ENCODE measurements around the gene PKD1.

PKD1 gene

DNA sequence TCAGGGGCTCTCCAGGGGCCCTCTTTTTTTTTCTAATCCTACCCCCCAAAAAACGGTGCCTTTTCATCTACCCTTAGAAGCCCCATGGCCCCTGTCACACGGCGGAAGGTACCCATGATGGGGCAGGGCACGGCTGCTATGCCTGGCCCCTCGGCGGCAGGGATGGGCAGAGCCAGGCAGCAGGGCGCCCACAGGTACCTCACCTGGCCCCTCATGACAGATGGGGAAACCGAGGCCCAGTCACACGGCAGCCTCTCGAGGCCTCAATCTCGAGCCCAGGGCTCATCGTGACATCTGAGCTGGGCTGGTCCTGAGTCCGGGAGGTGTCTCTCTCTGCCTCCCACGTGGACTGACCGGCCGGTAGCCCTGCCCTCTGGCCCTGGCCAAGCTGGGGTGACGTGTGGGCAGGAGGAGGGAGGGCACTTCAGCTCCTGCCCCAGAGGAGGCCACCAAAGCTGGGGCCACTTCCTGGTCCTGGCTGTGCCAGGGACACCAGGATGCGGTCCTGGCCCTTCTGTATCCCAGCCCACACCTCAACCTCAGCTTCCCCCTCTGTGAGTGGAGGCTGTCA is 31.5 kb upstream of the PKD1 start:
- DNase-seq: no peak

DNA sequence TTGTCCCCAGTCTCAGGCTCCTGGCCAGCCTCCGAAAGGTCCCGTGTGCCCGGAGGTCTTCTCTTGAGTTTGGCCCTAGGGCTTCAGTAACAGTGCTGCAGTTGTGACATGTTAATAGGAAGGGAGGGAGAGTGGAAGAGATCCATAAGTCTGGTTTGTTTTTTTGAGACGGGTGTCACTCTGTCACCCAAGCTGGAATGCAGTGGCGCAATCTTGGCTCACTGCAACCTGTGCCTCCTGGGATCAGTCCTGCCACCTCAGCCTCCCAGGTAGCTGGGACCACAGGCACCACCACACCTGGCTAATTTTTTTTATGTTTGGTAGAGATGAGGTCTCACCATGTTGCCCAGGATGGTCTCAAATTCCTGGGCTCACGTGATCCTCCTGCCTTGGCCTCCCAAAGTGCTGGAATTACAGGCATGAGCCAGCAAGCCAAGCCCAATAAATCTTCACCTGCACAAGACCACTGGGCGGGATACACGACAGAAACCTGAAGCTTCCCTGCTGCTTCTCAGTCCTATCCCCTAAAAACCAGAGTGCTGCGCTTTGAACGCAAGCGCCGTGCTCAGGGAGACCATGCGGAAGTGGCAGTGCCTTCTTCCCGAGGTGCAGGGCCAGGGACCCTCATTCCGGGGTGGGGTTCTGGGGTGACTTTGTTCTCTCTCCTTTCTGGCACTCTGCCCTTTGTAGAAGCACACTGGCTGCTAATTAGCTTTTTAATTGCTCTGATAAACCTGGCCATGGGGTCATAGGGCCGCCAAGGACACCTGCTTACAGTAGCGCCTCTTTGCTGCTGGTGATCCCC is 30.8 kb upstream of the PKD1 start:
- DNase-seq: no peak

DNA sequence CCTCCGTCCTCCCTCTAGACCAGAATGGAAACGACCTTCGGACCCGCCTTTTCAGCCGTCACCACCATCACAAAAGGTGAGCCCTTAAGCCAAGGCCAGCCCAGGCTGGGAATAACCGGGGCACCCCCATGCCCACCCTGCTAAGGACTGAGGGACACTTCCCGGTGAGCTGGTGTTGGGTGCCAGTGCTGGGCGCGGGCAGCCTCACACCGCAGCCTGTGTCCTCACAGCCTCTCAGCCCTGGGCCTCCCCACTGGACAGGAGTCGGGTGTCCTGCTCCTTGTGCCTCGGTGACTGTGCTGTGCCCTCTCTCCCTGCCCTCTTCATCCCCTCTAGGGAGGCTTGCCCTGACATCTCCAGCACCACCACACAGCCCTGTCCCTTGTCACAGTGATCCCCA is 30.2 kb upstream of the PKD1 start:
- DNase-seq: no peak

DNA sequence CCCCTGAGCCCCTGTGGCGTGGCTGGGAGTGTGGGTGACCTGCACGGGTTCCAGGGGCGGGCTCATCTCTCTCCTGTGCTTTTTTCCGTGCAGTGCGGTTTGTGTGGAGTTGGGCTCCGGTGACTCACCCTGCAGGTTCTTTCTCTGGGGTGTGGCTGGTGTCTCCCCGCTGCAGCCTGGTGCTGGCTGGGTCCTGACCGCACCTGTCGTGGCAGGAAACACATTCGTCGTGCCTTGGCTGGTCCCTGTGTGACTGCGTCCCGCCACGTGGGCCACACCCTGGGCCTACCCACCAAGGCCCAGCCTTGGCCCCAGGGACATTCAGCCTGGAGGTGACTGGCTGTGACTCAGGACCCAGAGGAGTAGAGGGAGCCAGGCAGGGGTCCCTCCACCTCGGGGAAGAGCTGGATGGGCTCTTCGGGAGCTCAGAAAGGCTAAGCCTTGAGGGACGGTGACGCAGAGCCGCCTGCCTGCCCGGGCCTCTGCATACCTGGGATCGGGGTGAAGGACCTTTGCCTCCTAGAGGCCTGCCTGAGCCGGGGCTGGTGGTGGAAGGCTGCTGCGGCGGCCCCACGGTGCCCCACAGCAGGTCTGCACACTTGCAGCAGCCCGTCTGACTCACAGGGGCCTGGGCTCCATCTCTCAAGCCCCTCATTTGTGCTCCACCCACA is 27.6 kb upstream of the PKD1 start:
- no peak for DNase-seq

DNA sequence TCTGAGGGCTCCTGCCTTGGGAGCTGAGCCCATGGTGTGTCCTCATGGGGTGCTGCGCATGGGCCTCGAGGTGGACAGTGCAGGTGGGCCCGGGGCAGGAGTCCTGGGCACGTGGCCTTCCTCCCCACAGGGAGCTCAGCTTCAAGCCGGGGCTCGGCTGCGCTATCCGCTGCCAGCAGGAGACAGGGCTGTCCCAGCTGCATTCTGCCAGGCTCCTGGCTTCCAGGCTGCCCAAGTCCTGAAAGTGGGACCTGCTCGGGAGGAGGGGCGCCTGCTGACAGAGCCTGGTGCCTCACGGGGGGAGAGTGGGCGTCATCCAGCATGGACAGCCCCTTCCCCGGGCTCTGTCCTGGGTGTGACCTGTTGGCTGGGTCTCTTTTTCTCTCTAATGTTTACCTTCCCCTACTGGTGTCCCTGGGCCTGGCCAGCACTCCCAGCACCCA is 27.0 kb upstream of the PKD1 start:
- DNase-seq: no peak

DNA sequence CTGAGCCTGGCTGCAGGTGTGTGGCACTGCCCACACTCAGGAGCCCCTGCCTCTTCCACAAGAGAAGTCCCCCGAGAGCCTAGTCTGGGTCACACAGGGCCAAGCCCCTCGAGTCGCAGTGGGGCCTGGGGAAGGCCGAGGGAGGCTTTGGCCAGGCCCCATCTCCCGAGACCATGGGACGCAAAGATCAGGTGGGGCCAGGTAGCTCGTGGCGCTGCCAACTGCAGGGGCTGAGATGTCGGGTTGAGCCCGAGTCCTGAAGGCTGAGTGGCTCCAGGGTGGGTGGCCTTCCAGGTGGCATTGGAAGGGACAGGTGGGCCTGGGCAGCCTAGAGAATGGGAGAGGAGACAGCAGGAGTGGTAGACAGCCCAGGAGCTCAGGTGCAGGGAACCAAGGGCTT is 26.2 kb upstream of the PKD1 start:
- no peak for DNase-seq

DNA sequence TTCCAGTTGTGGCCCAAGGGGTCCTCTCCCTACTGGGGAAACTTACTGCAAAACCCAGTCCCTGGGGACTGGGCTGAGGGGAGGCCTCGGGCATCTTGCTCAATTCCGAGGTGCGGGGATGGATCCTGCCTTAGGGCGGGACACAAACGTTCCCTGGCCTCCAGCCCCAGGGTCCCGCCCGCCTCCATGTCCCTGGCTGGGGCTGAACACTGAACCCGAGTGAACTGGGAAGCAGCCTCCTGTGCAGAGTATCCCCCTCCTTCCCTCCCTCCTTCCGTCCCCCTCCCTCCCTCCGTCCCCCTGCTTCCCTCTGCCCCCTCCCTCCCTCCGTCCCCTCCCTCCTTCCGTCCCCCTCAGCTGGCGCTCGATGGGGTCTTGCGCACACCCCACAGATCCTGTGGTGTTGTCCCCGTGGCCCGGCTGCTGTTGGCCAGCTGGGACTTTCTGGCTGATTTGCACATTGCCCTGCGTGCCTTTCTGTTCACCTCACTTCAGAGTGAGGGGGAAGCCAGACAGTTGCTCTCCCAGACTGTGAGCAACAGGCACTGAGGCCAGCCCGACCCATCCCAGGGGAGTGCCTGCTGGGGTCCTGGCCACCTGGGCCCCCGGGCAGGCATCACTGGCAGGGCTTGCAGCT is 25.3 kb upstream of the PKD1 start:
- no peak for DNase-seq

DNA sequence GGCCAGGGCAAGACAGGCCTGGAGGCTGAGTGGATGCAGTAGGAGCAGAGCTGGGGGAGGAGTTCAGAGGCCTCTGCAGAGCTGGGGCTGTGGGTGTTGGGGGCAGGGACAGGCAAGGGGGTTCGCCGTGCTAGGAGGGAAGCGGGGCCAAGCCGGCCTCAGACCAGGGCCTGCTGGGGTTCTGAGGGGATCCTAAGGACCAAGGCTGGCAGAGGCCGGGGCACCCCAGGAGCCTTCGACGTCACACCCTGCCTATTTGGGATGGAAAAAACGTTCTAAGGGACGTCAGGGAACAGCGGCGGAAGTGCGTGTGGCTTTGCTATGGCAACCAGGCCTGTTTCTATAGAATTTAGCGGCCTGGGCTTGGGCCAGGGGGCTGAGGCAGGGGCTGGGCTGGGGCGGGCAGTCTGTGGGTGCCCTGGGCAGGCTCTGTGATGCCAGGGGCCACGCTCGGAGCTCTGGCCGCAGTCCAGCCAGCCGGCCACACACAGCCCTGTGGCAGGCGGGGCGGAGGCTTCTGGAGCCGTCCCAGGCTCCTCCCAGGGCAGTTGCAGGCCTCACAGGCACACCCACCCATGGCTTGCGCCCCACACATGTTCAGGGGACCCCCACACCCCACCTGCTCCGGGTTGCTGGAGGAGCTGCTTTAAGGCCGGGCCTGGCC is 23.6 kb upstream of the PKD1 start:
- no peak for DNase-seq

DNA sequence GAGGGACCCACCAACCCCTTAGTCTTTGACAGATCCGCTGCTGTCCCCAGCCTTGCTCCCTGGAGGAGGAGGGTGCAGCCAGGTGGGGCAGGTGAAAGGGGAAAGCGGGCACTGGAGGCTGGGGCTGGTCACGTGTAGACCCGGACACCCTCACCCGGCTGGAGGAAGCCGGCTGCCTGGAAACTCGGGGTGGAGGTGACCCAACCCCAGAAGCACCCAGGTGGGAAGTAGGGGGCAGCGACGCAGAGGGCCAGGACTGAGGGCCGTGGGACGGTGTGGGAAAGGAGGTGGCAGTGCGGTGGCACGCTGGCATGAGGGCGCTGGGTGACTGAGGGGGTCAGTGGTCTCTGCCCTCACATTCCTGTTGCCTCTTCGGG is 22.6 kb upstream of the PKD1 start:
- no peak for DNase-seq

DNA sequence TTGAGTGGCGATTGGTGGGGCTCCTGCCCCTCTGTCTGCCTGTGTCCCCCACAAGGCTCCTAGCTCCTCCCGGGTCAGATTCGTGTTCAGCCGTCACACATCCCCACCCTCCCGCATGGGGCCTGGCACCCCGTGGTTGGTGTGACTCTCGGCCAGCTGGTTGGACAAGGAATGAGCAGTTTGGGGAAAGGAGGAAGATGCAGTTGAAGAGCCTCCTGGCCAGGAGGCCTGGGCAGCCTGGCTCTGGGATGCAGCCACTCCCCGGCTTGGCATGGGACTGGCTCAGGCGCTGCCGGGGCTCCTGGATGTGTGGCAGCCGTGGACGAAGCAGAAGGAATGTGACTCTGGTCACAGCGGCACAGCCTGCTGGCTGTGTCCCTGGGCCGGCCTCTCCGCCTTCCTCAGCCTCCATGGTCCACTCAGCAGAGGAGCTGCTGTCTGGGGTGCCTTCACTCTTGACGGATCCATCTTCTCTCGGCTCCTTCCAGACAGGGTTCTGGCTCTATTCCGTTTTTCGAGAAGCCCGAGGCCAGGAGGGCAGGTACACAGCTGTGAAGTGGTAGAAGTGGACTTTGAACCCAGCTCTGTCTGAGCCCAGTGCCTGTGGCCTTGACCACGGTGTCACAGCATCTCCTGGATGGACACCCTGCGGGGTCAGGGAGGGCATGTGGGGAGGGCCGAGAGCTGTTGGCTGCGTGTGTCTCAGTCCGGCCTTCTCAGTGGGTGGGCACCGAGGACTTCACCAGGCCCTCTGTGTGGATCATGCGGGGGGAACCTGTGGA is 22.0 kb upstream of the PKD1 start:
- no peak for DNase-seq

DNA sequence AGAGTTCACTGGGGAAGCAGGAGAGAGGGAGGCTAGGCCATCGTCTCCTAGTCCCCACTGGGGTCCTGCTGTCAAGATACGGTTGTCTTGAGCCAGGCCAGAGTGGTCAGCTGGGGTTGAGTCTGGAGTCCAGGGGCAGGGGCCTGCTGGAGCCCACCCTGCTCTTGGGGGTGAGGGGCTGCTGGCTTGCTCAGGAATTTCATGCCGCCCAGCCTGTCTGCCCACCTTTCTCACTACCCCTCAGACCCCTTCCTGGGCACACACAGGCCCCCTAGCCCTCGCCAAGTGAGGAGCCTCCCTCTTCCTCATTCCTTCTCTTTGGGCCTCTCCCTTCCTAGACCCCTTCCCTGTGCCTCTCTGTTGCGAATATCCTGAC is 21.1 kb upstream of the PKD1 start:
- DNase-seq: no peak

DNA sequence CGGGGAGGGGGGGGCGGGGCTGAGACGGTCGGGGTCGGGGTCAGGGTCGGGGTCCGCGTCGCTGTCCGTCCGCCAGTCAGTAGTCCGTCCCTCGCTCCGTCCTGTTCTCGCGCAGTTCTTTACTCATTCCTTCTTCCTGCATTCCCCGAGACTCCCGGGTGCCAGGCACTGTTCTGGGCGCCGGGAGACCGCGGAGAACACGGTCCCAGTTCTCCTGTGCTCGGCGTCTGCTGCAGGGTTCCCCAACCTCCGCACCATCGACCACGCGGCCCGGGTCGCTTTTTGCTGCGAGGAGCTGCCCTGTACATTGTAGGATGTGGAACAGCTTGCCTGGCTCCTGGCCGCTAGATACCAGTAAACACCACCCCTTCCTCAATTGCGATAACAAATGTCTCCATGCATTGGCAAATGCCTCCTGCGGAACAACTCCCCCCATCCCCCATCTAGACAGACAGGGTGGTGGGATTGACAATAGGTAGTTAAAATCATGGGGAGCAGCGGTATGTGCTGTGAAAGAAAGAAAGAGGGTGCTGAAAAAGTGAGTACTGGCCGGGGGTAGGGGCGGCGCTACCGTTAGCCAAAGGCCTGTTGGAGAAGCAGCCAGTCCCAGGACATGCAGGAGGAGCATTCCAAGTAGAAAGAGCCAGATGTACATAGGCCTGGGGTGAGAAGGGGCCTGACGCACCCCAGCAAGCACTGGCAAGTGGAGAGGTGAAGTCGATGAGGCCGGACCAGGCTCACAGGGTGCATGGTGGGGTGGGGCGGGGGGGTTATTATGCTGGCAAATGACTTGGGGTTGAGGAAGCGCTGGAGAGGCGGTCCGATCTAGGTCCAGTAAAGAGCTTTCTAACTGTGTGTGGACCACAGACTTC is 20.5 kb upstream of the PKD1 start:
- no peak for DNase-seq

DNA sequence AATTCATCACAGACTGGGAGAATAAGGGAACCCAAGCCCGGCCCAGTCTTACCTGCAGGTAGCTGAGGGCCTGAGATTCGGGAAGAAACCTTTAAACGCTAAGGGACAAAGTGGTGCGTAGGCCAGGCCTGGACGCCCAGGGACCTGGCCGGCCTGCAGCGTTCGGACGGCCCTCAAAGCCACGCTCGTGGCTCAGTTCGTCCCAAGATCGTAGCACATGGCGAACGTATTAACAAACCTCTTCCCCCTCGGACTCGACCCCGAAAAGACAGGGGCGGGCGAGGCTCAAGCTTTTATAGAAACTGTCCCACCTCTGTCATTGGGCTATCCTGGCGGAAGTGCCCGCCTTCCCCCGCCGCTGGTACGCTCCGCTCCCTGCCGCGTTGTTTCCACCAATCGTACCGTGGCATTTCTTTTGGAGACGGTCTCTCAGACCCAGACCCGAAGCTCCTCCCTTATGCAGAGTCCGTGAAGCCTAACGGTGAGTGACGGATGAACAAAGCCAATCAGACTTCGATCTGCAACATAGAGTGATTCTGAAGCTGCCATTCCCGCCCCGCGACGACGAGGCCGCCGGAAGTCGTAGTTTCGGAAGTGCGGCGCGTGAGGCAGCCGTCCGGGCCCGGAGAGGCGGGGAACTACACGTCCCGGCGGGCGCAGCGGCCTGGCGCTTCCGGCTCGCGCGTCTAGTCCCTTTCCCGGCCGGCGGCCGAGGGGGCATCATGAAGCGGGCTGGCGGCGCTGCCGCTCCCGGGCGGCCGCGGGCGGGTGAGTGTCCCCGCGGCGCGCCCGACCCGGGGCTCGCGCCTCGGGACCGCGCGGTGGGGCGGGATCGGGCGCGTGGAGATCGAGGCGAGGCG is 19.6 kb upstream of the PKD1 start, which contains the start of gene TRAF7:
Gene TRAF7 (plus strand): TSS at position 692 of the 860 bp plus-strand sequence. CDS start 8,139 bp downstream, outside the sequence.
- DNase-seq: peak; percentile 99

DNA sequence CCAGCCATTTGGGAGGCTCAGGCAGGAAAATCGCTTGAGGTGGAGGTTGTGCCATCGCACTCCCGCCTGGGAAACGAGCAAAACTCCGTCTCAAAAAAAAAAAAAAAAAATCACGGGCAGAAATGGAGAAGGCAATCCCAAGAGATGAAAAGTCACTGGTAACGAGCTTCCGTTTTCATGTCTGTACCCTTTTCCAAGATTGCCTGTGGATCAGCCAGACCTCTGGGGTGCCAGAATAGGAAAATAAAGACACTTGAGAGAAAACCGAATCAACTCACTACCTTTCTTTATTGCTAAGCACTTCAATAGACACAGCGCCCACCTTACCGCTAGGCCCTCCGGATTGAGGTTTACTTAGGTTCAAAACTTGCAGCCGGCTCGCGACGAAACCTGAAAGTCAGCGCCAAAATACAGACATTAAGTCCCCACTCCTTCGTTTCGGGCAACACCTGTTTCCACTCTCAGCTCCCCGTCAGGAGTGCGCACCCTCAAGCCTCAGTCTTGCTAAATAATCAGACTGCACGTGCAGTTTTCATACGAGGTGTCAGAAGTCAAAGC is 18.9 kb upstream of the PKD1 start:
- DNase-seq: no peak

DNA sequence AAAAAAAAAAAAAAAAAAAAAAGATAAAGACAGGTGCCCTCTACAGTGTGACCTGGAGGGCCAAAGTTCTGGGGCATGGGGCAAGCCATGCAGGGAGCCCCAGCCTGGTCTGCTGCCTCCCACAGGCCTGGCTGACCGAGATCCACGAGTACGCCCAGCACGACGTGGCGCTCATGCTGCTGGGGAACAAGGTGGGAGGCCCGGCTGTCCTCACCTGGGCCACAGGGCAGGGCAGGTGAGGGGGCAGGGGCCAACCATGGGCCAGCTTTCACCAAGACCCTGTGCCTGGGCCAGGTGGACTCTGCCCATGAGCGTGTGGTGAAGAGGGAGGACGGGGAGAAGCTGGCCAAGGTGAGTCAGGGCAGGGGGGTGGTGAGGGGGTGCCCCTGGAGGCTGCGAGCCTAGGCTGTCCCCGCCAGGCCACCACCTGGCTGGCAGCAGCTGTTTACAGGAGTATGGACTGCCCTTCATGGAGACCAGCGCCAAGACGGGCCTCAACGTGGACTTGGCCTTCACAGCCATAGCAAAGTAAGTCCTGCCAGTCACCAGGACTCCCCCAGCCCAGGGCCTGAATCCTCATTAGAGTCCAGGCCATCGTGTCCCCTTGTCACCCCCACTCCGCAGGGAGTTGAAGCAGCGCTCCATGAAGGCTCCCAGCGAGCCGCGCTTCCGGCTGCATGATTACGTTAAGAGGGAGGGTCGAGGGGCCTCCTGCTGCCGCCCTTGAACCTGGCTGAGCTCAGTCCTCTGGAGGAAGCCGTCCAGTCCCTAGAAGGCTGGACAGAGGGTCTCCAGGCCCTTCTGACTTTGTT is 17.2 kb upstream of the PKD1 start:
- DNase-seq: no peak

DNA sequence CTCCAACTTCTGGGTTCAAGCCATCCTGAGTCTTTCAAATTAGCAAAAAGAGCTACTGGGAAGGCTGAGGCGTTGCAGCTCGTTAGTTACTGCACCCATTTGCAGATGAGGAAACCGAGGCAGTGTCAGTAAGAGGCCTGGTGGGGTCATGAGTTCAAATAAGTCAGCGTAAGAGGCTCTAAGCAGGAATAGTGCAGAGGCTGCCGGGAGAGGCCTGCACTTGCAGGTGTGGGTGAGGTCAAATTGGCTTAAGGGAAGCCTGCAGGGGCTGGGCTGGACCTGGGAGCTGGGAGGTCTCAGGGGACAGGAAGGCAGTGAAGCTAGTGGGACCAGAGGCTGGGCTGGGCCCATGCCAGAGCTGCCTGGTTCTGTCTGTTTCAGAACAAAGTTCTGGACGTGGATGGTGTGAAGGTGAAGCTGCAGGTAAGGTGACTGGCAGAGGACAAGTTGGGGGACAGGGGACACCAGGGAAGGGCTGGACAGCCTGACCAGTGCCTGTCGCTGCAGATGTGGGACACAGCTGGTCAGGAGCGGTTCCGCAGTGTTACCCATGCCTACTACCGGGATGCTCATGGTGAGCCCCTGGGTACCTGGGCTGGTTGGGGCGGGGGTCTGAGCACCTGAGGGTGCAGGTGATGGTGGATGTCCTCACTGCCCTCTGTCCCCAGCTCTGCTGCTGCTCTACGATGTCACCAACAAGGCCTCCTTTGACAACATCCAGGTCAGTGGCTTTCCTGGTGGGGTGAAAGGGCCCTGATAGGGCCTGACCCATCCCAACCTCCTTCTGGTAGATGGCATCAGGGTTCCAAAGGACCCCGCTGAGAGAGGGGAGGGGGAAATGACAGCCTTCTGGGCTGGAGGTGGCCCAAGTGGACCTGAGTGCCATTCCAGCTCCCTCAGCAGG is 15.7 kb upstream of the PKD1 start:
- no peak for DNase-seq

DNA sequence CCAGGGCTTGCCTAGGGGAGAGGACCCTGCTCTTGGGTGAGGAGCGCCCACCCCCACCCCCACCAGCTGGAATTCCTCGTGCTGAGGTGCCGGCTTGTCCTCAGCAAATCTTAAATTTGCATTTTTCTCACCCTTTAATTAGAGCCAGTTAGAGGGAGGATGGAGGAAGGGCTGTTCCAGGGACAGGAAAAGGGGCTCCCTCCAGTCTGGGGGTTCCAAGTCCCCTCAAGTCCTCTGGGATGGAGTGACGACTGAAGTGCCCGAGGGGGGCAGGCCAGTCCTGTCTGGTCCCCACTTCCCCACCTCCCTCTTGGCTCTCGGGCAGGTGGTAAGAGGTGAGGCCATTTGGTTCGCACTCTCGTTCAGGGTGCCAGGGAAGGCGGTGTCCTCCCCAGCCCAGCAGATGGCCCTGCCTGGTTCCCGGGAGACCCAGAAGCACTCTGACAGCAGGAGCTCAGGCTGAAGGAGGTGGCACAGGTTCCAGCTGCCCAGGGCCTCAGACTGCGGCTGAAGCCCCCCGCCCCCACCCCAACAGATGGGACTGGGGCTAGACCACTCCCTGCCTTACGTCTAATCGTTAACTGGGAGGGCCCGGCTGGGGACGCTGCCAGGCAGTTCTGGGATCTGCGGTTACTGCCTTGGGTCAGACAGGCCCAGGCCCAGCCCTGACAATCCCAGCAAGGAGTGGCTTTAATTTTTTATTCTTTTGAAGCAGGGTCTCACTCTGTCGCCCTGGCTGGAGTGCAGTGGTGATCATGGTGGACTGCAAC is 14.9 kb upstream of the PKD1 start:
- DNase-seq: peak; percentile 26

Data from NCI-H2029 (cell line).